ENCODE data around the gene DOK5. TPM values are rescaled to one million over a fixed set of nuclear protein-coding genes. Genes with fewer than 3 reads are reported as not detected.

DOK5 gene
- total and polyA plus RNA-seq, 2 of the 4 experiments (the other 2 are of a cell fraction), result 2.8 to 3.9 TPM

DNA sequence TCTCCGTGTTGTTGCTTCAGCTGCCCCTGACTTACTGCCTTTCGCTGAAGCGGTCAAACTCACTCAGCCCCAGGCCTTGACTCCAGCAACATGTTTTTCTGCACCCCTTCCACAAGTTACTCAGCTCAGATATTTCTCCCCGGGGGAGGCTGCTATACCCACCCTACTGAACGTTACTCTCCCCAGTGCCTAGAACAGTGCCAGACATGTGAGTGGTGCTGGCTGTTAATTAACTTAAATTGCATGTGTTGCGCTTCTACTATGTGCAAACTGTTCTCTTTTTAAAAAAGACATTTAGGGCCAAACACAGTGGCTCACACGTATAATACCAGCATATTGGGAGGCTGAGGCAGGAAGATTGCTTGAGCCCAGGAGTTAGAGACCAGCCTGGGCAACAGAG is 41.2 kb upstream of the DOK5 start:
- no peaks in the 10 kb centered on the region for H4K20me1 ChIP-seq (ENCODE audit: insufficient read depth, low read length)
- no peak overlapping the region for H4K8ac ChIP-seq (ENCODE audit: low read depth in 2 of 2, low read length in 2 of 2)
- no peak overlapping the region for H2AK5ac ChIP-seq (ENCODE audit: low read depth, low read length)
- intact Hi-C loops (cut with micrococcal nuclease), result no loop called here
- H2BK15ac ChIP-seq (ENCODE audit: low read depth, low read length), result no peak overlapping the region
- dilution Hi-C loops (cut with HindIII; ENCODE audit: low sequenced_read_pairs, unreplicated experiment), result no loop called here
- H3K27me3 ChIP-seq (ENCODE audit: control insufficient read depth, insufficient read depth, low read length), result no peaks in the 10 kb centered on the region
- H3K14ac ChIP-seq (replicated peaks; ENCODE audit: low read depth, low read length), result no peak overlapping the region
- no peak for TF ChIP-seq RCOR1 (IDR thresholded peaks at IDR 0.05; ENCODE audit: insufficient replicate concordance, low read length)
- TF ChIP-seq CHD1 (IDR thresholded peaks at IDR 0.05; ENCODE audit: low read depth, low read length), result no peak
- TF ChIP-seq CTCF (conservative IDR thresholded peaks at IDR 0.05; ENCODE audit: low read depth, low read length), result no peak
- TF ChIP-seq, protein P1, sequence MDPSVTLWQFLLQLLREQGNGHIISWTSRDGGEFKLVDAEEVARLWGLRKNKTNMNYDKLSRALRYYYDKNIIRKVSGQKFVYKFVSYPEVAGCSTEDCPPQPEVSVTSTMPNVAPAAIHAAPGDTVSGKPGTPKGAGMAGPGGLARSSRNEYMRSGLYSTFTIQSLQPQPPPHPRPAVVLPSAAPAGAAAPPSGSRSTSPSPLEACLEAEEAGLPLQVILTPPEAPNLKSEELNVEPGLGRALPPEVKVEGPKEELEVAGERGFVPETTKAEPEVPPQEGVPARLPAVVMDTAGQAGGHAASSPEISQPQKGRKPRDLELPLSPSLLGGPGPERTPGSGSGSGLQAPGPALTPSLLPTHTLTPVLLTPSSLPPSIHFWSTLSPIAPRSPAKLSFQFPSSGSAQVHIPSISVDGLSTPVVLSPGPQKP (IDR thresholded peaks at IDR 0.05; ENCODE audit: borderline replicate concordance, low read depth, low read length), result no peak
- TF ChIP-seq MAFK (IDR thresholded peaks at IDR 0.05; ENCODE audit: low read depth, low read length), result no peak
- no peak for TF ChIP-seq MAZ (IDR thresholded peaks at IDR 0.05; ENCODE audit: borderline replicate concordance, low read depth, low read length)
- TF ChIP-seq, protein P2, sequence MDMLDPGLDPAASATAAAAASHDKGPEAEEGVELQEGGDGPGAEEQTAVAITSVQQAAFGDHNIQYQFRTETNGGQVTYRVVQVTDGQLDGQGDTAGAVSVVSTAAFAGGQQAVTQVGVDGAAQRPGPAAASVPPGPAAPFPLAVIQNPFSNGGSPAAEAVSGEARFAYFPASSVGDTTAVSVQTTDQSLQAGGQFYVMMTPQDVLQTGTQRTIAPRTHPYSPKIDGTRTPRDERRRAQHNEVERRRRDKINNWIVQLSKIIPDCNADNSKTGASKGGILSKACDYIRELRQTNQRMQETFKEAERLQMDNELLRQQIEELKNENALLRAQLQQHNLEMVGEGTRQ (IDR thresholded peaks at IDR 0.05; ENCODE audit: low read depth, low read length), result no peak
- TF ChIP-seq FOS (IDR thresholded peaks at IDR 0.05; ENCODE audit: low read depth, low read length), result no peak
- no peak for TF ChIP-seq RFX5 (IDR thresholded peaks at IDR 0.05; ENCODE audit: low read depth, low read length)
- TF ChIP-seq POLR2A (IDR thresholded peaks at IDR 0.05; ENCODE audit: low read depth, low read length), result no peak
- no peak for TF ChIP-seq RAD21 (IDR thresholded peaks at IDR 0.05; ENCODE audit: low read length)
- no peak for TF ChIP-seq NFE2L2 (IDR thresholded peaks at IDR 0.05; ENCODE audit: low read depth, low read length)
- no peak for TF ChIP-seq BHLHE40 (IDR thresholded peaks at IDR 0.05; ENCODE audit: low read depth, low read length)
- TF ChIP-seq CEBPB (IDR thresholded peaks at IDR 0.05; ENCODE audit: low read depth, low read length), result no peak
- TF ChIP-seq MXI1 (IDR thresholded peaks at IDR 0.05; ENCODE audit: borderline replicate concordance, low read depth, low read length), result no peak
- TF ChIP-seq SMC3 (IDR thresholded peaks at IDR 0.05; ENCODE audit: low read depth, low read length), result no peak
- H3K18ac ChIP-seq (ENCODE audit: low read depth, low read length), result no peak overlapping the region
- H3K27ac ChIP-seq (ENCODE audit: insufficient read depth, low read length), result no peak overlapping the region
- DNase-seq (no peak), ATAC-seq (ENCODE audit: low read depth) (no peak)
- no peak overlapping the region for H2AFZ ChIP-seq (replicated peaks; ENCODE audit: low read length, poor library complexity)
- H2AK9ac ChIP-seq (replicated peaks; ENCODE audit: low read depth, low read length, poor library complexity), result no peak overlapping the region
- H4K91ac ChIP-seq (ENCODE audit: insufficient read depth, low read depth, low read length), result no peak overlapping the region
- no peak overlapping the region for H2BK20ac ChIP-seq (ENCODE audit: low read depth, low read length)
- in situ Hi-C loops (cut with MboI; ENCODE audit: low sequenced_read_pairs), result no loop called here
- no peak overlapping the region for H3K56ac ChIP-seq (ENCODE audit: extremely low read depth, insufficient read depth, low read length)
- CTCF ChIA-PET, result no interaction called here
- no peak overlapping the region for H2BK120ac ChIP-seq (ENCODE audit: low read depth, low read length)
- BruUV-seq (replicated peaks), result no TSS peak
- H3K4me1 ChIP-seq (ENCODE audit: control insufficient read depth, insufficient read depth, low read length), result no peaks in the 10 kb centered on the region
- H3K4ac ChIP-seq (ENCODE audit: low read depth, low read length), result no peak overlapping the region
- WGBS, 2 experiments (ENCODE audit: extremely low coverage in 2 of 2, insufficient read length in 1 of 2), result 92% methylated on average over 3 of the region's 7 CpGs; no CpG with 5 or more reads in 1 of the 2 experiments
- H3K4me2 ChIP-seq (ENCODE audit: low read depth, low read length), result no peak overlapping the region
- no peaks in the 10 kb centered on the region for H3K9me1 ChIP-seq (ENCODE audit: insufficient read depth, low read length)
- no peaks in the 10 kb centered on the region for H3K9me3 ChIP-seq (ENCODE audit: control insufficient read depth, insufficient read depth, low read length)
- no peak overlapping the region for H4K5ac ChIP-seq (ENCODE audit: low read depth, low read length)
- H2BK5ac ChIP-seq (ENCODE audit: low read depth, low read length, poor library complexity, severe bottlenecking), result no peak overlapping the region
- POLR2A ChIA-PET (ENCODE audit: unreplicated experiment), result no interaction called here
- no peak overlapping the region for H3K23ac ChIP-seq (ENCODE audit: low read depth, low read length)
- H3K79me1 ChIP-seq (ENCODE audit: low read depth in 1 of 2, low read length in 2 of 2), result no peaks in the 10 kb centered on the region
- H3K36me3 ChIP-seq (ENCODE audit: control insufficient read depth, insufficient read depth, low read length), result no peaks in the 10 kb centered on the region
- H3K9ac ChIP-seq (ENCODE audit: low read depth, low read length), result no peak overlapping the region
- no peak overlapping the region for H3K4me3 ChIP-seq (ENCODE audit: insufficient read depth, low read depth, low read length)
